SU-DHL-6 (cell line): Measurements from ENCODE around the gene STRBP.

Source experiments
- H2AFZ ChIP-seq: fragments of 200-600 bp; sonication (generic); 2 replicates; pipeline ENCODE4 v1.6.1; 2014; ENCODE audit warnings: low read depth, mild to moderate bottlenecking, moderate library complexity, mixed read lengths, antibody characterized with exemption, low read length; ENCODE audit not compliant: severe bottlenecking
- H3F3A ChIP-seq: fragments of 200-600 bp; shearing (Covaris generic); 2 replicates; pipeline ENCODE4 v1.6.0; 2016; ENCODE audit warnings: antibody characterized with exemption, mild to moderate bottlenecking; ENCODE audit not compliant: insufficient read depth
- H3K27ac ChIP-seq: fragments of 200-600 bp; sonication (generic); 2 replicates; pipeline ENCODE4 v1.5.1; 2016; ENCODE audit warnings: low read depth, mild to moderate bottlenecking, low read length, moderate library complexity, mixed read lengths
- H3K27me3 ChIP-seq: fragments of 200-600 bp; sonication (generic), shearing (Covaris generic); 2 replicates; pipeline ENCODE4 v1.6.0; 2014; ENCODE audit warnings: mild to moderate bottlenecking, low read length
- H3K36me3 ChIP-seq: fragments of 200-600 bp; sonication (generic); 2 replicates; pipeline ENCODE4 v1.6.1; 2014; ENCODE audit warnings: mild to moderate bottlenecking, low read length, mixed read lengths
- H3K4me2 ChIP-seq: fragments of 300-600, 200-600 bp; shearing (Covaris generic), sonication (generic); 2 replicates; pipeline ENCODE4 v1.6.0; 2014; ENCODE audit warnings: low read length, low read depth, mild to moderate bottlenecking; ENCODE audit not compliant: poor library complexity, severe bottlenecking
- H3K4me3 ChIP-seq: fragments of 200-600 bp; sonication (generic); 2 replicates; pipeline ENCODE4 v1.5.1; 2014; ENCODE audit warnings: antibody characterized with exemption, low read length, mild to moderate bottlenecking, mixed read lengths; ENCODE audit not compliant: insufficient read depth, poor library complexity, severe bottlenecking
- H3K79me2 ChIP-seq: fragments of 200-600 bp; sonication (generic); 2 replicates; pipeline ENCODE4 v1.6.1; 2014; ENCODE audit warnings: mild to moderate bottlenecking, low read length, moderate library complexity; ENCODE audit not compliant: insufficient read depth
- H3K9ac ChIP-seq: fragments of 200-600 bp; sonication (generic); 2 replicates; pipeline ENCODE4 v1.7.0; 2014; ENCODE audit warnings: mild to moderate bottlenecking, low read length
- H3K9me2 ChIP-seq: fragments of 200-600 bp; sonication (generic); replicated peaks from 2 replicates; pipeline ENCODE4 v1.6.1; 2014; ENCODE audit warnings: low read length; ENCODE audit not compliant: insufficient read depth
- H3K9me3 ChIP-seq: fragments of 200-600 bp; sonication (generic); 2 replicates; pipeline ENCODE4 v1.6.1; 2014; ENCODE audit warnings: low read length, mixed read lengths; ENCODE audit not compliant: insufficient read depth
- H4K20me1 ChIP-seq: fragments of 200-600 bp; sonication (generic); 2 replicates; pipeline ENCODE4 v1.6.1; 2014; ENCODE audit warnings: low read depth, mild to moderate bottlenecking, antibody characterized with exemption, low read length, moderate library complexity, mixed read lengths
- CTCF ChIP-seq: fragments of 200-600 bp; sonication (generic); IDR thresholded peaks from one replicate; pipeline ENCODE4 v1.5.1; 2017; ENCODE audit warnings: antibody characterized with exemption, mild to moderate bottlenecking, low read length, moderate library complexity; ENCODE audit not compliant: insufficient read depth, poor library complexity, severe bottlenecking
- EZH2phosphoT487 ChIP-seq: fragments of 200-600 bp; sonication (generic), shearing (Covaris generic); conservative IDR thresholded peaks from 2 replicates; pipeline ENCODE4 v1.6.1; 2018; ENCODE audit warnings: mild to moderate bottlenecking, antibody characterized with exemption, low read length, moderate library complexity, mixed read lengths

The STRBP gene

GRCh38 chr9:123072407-123072995, 195.9 kb downstream of the STRBP start:
- no peak overlapping the region for H2AFZ ChIP-seq
- no peaks in the 10 kb centered on the region for H3K27me3 ChIP-seq
- H3K9ac ChIP-seq, result no peak overlapping the region
- H4K20me1 ChIP-seq, result no peaks in the 10 kb centered on the region
- H3K27ac ChIP-seq, result no peak overlapping the region
- no peaks in the 10 kb centered on the region for H3K79me2 ChIP-seq
- H3F3A ChIP-seq, result 0 out of 2 replicates have a peak, but pooled peaks cover 4% of the 10 kb centered on the region
- no peaks in the 10 kb centered on the region for H3K9me2 ChIP-seq
- H3K4me3 ChIP-seq, result no peak overlapping the region
- TF ChIP-seq CTCF (no peak), EZH2phosphoT487 (no peak)
- H3K4me2 ChIP-seq, result no peak overlapping the region
- H3K36me3 ChIP-seq, result peaks cover 20% of the 10 kb centered on the region
- no peaks in the 10 kb centered on the region for H3K9me3 ChIP-seq
